ENCODE data around the gene RYR3.
A peak's percentile ranks its signal among the peaks of the same experiment; 100 is the strongest.

The RYR3 gene

DNA sequence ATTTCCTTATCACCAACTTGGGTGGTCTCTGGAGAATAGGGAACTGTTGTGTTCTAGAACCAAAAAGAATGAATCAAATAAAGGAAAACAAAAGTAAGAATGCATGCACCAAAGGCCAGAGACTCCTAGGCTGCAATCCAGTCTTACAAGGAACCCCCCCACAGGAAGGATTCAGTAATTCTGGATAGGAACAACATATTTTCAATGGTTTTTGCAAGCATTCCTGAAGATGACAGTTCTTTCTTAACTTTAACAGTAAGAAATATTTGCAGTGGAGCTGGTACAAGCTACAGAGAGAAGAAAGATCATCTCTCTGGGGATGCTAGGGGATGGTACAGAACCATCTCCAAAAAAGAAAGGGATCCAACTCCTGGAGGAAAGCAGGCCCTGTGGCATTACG, 541.3 kb downstream of the RYR3 start:
- no peak for DNase-seq

DNA sequence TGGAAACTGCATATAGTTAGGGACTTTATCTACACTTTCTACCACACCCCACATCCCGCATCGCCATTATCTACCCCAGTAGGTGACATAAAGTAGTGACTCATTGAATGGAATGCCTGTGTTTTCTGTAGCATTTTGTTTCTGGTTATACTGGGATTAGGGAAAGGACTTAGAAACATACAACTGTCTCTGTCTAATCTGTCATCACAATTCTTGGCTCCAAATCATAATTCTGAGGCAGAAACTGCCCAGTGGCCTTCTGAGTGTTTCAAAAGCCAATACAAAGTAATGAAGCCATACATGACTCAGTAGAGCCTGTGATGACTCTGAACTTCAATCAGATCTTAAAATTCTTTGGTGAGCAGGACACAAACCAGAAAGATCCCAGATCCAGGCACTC, 541.8 kb downstream of the RYR3 start:
- DNase-seq: no peak

DNA sequence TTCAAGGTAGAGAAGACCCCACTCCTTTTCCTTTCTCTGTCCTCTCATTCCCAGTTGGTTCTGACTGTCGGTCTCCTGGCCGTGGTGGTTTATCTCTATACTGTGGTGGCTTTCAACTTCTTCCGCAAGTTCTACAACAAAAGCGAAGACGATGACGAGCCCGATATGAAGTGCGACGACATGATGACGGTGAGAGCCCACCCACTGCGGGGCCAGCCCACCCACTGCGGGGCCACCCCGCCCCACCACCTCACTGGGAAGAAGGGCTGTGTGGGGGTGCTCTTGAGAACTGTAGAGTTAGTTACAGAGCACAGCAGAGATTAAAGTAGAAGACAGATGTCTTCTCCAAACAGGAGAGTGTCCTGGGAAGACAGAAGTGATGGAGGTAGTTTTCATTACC, 547.0 kb downstream of the RYR3 start:
- DNase-seq: no peak

DNA sequence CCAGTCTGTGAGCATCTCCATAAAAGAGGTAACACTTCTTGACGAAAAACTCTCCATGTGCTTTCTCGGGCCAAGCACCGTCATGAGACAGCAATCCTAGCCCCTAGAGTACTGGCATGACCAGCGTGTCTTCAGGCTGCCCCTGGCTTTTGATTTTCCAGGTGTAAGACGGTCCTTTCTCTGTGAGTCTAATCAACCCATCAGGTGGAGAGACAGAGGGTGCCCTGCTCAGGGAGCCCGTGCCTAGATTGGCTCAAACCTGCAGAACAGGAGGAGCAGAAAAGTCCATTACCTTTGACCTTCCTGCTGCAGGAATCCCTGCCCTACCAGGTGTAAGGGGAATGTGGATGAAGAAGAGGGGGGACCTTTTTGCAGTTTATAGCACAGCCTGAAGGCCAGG, 548.1 kb downstream of the RYR3 start:
- DNase-seq: no peak

DNA sequence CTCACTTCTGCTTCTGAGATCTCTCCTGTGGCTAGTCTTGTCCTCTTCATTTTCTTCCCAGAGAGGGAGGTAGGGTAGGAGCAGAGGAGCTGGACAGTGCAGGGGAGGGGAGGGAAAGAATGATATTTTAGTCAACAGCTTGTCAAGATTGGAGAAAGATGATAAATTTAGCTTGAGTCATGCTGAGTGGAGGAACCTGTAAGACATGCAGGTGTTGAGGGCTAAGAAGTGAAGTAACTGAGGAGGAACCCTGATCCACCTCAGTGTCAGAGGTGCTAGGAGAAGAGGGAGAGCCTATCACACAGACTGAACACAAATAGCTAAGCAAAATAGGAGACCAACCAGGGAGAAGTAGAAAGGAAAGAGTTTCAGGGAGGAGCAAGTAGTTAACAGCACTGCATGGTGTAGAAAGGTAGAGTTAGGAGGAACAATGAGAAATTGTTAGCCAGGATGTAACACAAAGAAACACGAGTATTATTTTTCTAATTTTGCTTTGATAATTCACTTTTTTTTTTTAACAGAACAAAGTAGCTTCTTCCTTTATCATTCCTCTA, 549.3 kb downstream of the RYR3 start:
- DNase-seq: no peak

DNA sequence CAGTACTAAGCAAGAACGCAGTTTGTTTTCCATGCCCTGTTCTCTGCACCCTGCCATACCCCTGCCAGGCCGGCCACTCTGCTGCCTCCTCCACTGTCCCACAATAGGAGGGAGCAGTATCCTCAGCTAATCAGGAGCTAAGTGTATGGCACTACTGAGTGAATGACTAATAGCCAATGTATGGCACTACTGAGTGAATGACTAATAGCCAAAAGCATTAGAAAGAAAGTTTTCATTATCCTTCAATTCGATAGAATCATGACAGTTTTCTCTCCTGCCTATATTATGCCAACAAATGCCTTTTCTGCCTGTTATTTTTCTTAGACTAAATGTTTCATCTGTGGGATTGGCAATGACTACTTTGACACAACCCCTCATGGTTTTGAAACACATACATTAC, 550.0 kb downstream of the RYR3 start:
- DNase-seq: no peak

- DNase-seq: no peak
Observed at GRCh38 chr15:33864360-33865075, 553.8 kb downstream of the RYR3 start.

DNA sequence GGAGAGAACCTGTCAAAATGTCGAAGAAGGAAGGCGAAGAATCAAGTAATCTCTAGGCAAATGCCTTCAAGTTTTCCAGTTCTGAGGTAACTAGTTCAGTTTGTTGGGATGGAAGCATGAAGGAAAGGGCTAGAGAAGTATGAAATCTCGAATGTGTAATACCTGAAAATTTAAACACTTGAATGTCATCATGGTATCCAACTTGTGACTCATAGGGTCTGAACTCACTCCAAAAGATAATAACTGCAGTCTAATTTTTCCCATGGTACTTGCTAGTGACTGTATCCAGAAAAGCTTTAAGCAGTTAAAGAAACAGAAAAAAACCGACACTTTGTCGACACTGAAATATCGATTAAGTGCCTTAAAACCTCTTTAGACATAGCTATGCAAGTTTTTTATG, 554.6 kb downstream of the RYR3 start:
- DNase-seq: no peak

GRCh38 chr15:33866101-33866737, 555.5 kb downstream of the RYR3 start:
- DNase-seq: no peak

- no peak for DNase-seq
Observed at GRCh38 chr15:33871980-33872379, 561.2 kb downstream of the RYR3 start.

DNA sequence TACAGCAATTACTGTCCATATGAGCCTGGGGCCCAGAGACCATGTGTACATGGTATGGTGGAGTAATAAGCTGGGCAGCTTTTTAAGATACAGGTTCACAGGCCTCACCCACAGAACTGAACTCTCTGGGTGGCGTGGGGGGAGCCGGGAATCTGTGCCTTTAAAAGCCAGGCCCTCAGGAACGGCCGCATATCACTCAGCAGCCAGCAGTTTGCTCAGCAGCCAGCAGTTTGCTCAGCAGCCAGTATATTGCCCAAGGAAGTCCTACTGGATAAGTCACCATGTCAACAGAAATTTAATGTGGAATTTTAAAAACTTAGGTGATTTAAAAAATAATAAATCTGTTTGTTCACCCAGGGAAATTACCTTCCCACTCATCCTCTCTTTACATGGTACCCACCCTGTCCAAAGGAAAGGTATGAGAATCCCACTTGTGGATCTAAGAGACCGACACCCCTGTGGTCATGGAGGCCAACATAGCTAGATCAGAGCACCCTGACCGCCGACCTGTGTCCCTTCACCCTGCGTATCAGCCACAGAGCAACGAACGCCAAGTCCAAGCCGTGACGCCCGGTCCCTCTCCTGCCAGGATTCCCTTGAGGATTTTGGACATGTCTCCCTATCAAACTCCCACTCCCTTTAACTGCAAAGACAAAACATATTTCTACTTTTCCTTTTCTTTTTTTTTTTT, 561.8 kb downstream of the RYR3 start:
- no peak for DNase-seq

DNA sequence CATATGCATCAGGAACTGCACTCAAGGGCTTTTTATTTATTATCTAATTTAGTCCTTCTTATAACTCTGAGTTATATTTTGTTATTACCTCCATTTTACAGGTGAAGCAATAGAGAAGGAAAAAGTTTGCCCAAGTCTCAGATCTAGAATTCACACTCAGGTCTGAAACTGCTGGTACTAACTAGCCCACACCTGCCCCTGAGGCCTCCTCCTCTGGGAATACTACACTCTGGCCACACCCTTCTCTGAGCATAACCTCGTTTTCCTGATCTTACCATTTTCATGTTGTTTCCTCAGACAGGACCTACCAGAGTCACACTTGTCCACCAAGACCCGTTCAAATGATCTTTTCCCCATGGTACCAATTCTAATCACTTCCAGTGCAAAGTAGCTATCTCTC, 563.4 kb downstream of the RYR3 start:
- DNase-seq: no peak

DNA sequence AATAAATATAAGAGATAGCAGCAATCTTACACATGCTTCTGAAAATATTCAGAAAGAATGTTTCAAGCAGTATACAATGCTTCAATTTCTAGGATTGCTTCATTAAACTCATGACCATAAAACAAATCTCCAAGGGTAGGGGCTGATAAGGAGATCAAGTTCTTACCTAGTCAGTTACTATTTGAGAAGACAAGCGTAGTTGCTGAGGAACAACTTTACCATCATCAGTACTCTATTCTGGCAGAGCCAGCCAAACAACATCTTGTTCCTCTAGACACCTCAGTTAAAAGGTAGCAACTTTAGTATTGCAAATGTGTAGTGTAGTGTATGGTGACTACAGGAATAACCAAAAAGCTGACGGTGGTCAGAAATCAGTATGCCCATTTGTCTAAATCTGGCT, 572.2 kb downstream of the RYR3 start:
- DNase-seq: no peak

GRCh38 chr15:33888176-33888575, 577.4 kb downstream of the RYR3 start:
- peak; percentile 10 for DNase-seq

- no peak for DNase-seq
Observed at GRCh38 chr15:33894193-33894592, 583.4 kb downstream of the RYR3 start.

DNA sequence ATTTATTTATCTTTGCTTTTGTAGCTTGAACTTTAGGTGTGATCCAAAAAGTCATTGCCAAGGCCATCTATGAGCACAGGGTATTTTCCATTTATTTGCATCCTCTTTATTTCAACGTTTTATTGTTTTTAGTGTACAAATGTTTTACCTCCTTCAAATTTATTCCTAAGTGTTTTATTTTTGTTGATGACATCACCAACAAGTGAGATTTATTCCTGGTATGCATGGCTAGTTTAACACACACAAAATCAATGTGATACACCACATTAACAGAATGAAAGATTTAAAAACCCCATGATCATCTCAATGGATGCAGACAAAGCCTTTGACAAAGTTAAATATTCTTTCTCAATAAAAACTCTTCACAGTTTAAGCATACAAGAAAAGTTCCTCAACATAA, 591.3 kb downstream of the RYR3 start:
- no peak for DNase-seq

DNA sequence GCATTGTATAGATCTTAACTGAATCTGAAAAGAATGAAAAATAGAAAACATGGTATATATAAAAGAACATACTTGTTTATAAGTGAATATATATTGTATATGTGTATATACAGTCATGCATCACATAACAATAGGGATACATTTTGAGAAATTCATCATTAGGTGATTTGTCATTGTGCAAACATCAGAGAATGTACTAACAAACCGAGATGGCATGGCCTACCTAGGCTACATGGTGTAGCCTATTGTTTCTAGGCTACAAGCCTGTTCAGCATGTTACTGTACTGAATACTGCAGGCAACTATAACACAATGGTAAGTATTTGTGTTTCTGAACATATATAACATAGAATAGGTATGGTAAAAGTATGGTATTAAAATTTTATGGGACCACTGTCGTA, 592.9 kb downstream of the RYR3 start:
- DNase-seq: no peak

- no peak for DNase-seq
Observed at GRCh38 chr15:33907326-33907725, 596.6 kb downstream of the RYR3 start.

GRCh38 chr15:33908406-33908805, 597.6 kb downstream of the RYR3 start:
- DNase-seq: no peak

- no peak for DNase-seq
Observed at GRCh38 chr15:33910741-33911140, 600.0 kb downstream of the RYR3 start.

DNA sequence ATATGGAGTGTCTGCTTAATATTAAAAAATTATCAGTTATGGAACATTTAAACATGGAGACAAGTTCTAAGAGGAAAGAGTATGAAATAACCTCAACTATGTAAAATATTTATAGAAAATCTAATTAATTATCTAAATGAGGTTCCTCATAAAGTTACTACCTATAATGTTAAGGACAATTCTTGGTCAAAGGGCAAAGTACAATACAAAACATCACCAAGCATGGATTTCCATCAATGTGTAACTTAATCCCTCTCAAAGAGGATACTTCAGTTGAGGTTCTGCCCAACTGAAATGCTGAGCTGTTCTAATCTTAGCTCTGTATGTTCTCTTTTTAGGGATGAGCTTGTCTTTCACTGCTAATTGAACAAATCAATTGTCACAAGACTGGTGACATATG, 601.6 kb downstream of the RYR3 start:
- DNase-seq: peak; percentile 15

GRCh38 chr15:33913459-33913858, 602.7 kb downstream of the RYR3 start:
- no peak for DNase-seq
